ENCODE data around the gene ZNF764. TPM values are rescaled to one million over a fixed set of nuclear protein-coding genes. Genes with fewer than 3 reads are reported as not detected.

The ZNF764 gene
- total RNA-seq, 1 experiment from 2014 or later = 16.5 TPM

GRCh38 chr16:30530163-30531037 is 27.8 kb downstream of the ZNF764 start:
- H3K36me3 Mint-ChIP-seq (ENCODE audit: insufficient read depth, unreplicated experiment) = peaks cover 69% of the 10 kb centered on the region
- no peak overlapping the region for H3K27ac Mint-ChIP-seq (ENCODE audit: unreplicated experiment)
- no peak for DNase-seq
- intact Hi-C loops (cut with micrococcal nuclease; ENCODE audit: unreplicated experiment) = no loop called here
- H3K27me3 Mint-ChIP-seq (ENCODE audit: unreplicated experiment) = no peaks in the 10 kb centered on the region
- CTCF ChIA-PET = no interaction called here
- peaks cover 33% of the 10 kb centered on the region for H3K4me1 Mint-ChIP-seq (ENCODE audit: low read depth, unreplicated experiment)
- no TSS peak for BruUV-seq (replicated peaks)
- H3K9me3 Mint-ChIP-seq (ENCODE audit: low read depth, unreplicated experiment) = no peaks in the 10 kb centered on the region
- TF ChIP-seq CTCF (IDR thresholded peaks at IDR 0.05; ENCODE audit: unreplicated experiment) = no peak
- no peak overlapping the region for H3K4me3 Mint-ChIP-seq (ENCODE audit: low read depth, unreplicated experiment)

GRCh38 chr16:30528799-30529457 is 29.2 kb downstream of the ZNF764 start:
- no peaks in the 10 kb centered on the region for H3K27me3 Mint-ChIP-seq (ENCODE audit: unreplicated experiment)
- CTCF ChIA-PET = interaction anchor here (0.6 kb wide), 2 partner anchors 28 to 56 kb away, joined by 3 read pairs; no protein-coding TSS in a partner anchor
- intact Hi-C loops (cut with micrococcal nuclease; ENCODE audit: unreplicated experiment) = loop anchor here (5.0 kb wide), 1 partner anchor 82 kb away; the partner anchor contains the start of gene SEPHS2
- peaks cover 64% of the 10 kb centered on the region for H3K36me3 Mint-ChIP-seq (ENCODE audit: insufficient read depth, unreplicated experiment)
- TF ChIP-seq CTCF (IDR thresholded peaks at IDR 0.05; ENCODE audit: unreplicated experiment) = no peak
- H3K9me3 Mint-ChIP-seq (ENCODE audit: low read depth, unreplicated experiment) = no peaks in the 10 kb centered on the region
- no TSS peak for BruUV-seq (replicated peaks)
- H3K4me1 Mint-ChIP-seq (ENCODE audit: low read depth, unreplicated experiment) = peaks cover 26% of the 10 kb centered on the region
- no peak overlapping the region for H3K27ac Mint-ChIP-seq (ENCODE audit: unreplicated experiment)
- DNase-seq = no peak
- H3K4me3 Mint-ChIP-seq (ENCODE audit: low read depth, unreplicated experiment) = no peak overlapping the region

DNA sequence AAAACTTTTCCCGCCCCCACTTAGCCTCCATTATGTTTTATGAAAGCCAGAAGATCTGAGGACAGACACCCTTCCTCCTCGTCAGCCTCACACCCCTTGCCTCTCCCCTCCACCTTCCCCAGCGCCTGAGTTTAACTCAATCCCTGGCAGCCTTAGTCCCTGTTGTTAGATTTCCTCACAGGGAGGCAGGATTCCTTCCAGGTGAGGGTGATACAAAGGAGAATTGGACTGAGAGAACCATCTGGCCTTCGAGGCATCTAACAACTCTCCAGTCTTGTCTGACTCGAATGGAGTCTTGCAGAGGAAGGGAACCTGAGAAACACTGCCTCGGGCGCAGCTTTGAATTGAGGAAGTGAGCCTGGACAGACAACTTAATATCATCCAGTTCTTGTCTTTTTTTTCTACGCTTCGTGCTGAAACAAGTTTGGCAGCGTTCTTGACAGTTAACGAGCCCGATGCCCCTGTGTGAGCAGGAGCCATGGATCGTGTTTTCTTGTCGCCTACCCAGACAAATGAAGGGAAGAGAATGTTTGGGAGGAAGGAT is 30.5 kb downstream of the ZNF764 start:
- H3K9me3 Mint-ChIP-seq (ENCODE audit: low read depth, unreplicated experiment) = no peaks in the 10 kb centered on the region
- H3K4me3 Mint-ChIP-seq (ENCODE audit: low read depth, unreplicated experiment) = peak overlapping the region; percentile 83
- CTCF ChIA-PET = interaction anchor here (0.7 to 1.1 kb wide), 4 partner anchors 71 to 278 kb away, joined by 3 to 14 read pairs (median 4); partner anchors contain the start of gene DCTPP1
- DNase-seq = no peak
- peaks cover 57% of the 10 kb centered on the region for H3K36me3 Mint-ChIP-seq (ENCODE audit: insufficient read depth, unreplicated experiment)
- TSS peak; percentile 87 for BruUV-seq (replicated peaks)
- TF ChIP-seq CTCF (IDR thresholded peaks at IDR 0.05; ENCODE audit: unreplicated experiment) = no peak
- intact Hi-C loops (cut with micrococcal nuclease; ENCODE audit: unreplicated experiment) = loop anchor here (5.0 kb wide), 1 partner anchor 80 kb away; the partner anchor contains the start of gene SEPHS2
- H3K27ac Mint-ChIP-seq (ENCODE audit: unreplicated experiment) = peak overlapping the region; percentile 76
- H3K4me1 Mint-ChIP-seq (ENCODE audit: low read depth, unreplicated experiment) = peaks cover 20% of the 10 kb centered on the region
- H3K27me3 Mint-ChIP-seq (ENCODE audit: unreplicated experiment) = no peaks in the 10 kb centered on the region

- BruUV-seq (replicated peaks) = no TSS peak
- peak overlapping the region; percentile 76 for H3K27ac Mint-ChIP-seq (ENCODE audit: unreplicated experiment)
- CTCF ChIA-PET = interaction anchor here (0.6 to 1.1 kb wide), 8 partner anchors 8 to 279 kb away, joined by 3 to 14 read pairs (median 4); partner anchors contain the start of gene DCTPP1
- H3K9me3 Mint-ChIP-seq (ENCODE audit: low read depth, unreplicated experiment) = no peaks in the 10 kb centered on the region
- peak; percentile 99 for DNase-seq
- peak overlapping the region; percentile 83 for H3K4me3 Mint-ChIP-seq (ENCODE audit: low read depth, unreplicated experiment)
- peak; percentile 47 for TF ChIP-seq CTCF (IDR thresholded peaks at IDR 0.05; ENCODE audit: unreplicated experiment)
- H3K27me3 Mint-ChIP-seq (ENCODE audit: unreplicated experiment) = no peaks in the 10 kb centered on the region
- peaks cover 26% of the 10 kb centered on the region for H3K4me1 Mint-ChIP-seq (ENCODE audit: low read depth, unreplicated experiment)
- H3K36me3 Mint-ChIP-seq (ENCODE audit: insufficient read depth, unreplicated experiment) = peaks cover 56% of the 10 kb centered on the region
- intact Hi-C loops (cut with micrococcal nuclease; ENCODE audit: unreplicated experiment) = loop anchor here (5.0 kb wide), 1 partner anchor 80 kb away; the partner anchor contains the start of gene SEPHS2
These were observed 31.1 kb downstream of the ZNF764 start for GRCh38 chr16:30526823-30527634.

All from Calu3 (cell line).